ENCODE data around the gene HEPACAM2.

HEPACAM2 gene

DNA sequence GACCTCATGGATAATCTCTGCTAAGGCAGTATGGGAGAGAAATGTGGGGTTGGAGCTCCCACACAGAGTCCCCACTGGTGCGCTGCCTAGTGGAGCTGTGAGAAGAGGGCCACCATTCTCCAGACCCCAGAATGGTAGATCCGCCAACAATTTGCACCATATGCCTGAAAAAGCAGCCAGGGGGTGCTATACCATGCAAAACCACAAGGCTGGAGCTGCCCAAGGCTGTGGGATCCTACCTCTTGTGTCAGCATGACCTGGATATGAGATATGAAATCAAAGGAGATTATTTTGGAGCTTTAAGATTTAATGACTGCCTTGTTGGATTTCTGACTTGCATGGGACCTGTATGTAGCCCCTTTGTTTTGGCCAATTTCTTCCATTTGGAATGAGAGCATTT is 51.0 kb downstream of the HEPACAM2 start:
- H3K9ac ChIP-seq (ENCODE audit: low read length) = no peak overlapping the region
- no peak overlapping the region for H3K27ac ChIP-seq (ENCODE audit: low read depth, low read length)
- H2AFZ ChIP-seq (ENCODE audit: low read depth, low read length, severe bottlenecking) = no peak overlapping the region
- no peaks in the 10 kb centered on the region for H3K36me3 ChIP-seq (ENCODE audit: low read length)
- H3K9me3 ChIP-seq (ENCODE audit: insufficient read depth, low read length) = peaks cover 20% of the 10 kb centered on the region; the same call in 1 of the 2 replicates
- TF ChIP-seq EZH2phosphoT487 (conservative IDR thresholded peaks at IDR 0.05; ENCODE audit: low read length) = no peak
- TF ChIP-seq, protein P1, sequence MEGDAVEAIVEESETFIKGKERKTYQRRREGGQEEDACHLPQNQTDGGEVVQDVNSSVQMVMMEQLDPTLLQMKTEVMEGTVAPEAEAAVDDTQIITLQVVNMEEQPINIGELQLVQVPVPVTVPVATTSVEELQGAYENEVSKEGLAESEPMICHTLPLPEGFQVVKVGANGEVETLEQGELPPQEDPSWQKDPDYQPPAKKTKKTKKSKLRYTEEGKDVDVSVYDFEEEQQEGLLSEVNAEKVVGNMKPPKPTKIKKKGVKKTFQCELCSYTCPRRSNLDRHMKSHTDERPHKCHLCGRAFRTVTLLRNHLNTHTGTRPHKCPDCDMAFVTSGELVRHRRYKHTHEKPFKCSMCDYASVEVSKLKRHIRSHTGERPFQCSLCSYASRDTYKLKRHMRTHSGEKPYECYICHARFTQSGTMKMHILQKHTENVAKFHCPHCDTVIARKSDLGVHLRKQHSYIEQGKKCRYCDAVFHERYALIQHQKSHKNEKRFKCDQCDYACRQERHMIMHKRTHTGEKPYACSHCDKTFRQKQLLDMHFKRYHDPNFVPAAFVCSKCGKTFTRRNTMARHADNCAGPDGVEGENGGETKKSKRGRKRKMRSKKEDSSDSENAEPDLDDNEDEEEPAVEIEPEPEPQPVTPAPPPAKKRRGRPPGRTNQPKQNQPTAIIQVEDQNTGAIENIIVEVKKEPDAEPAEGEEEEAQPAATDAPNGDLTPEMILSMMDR (IDR thresholded peaks at IDR 0.05; ENCODE audit: insufficient read depth, low read length, poor library complexity, severe bottlenecking) = no peak
- H3K79me2 ChIP-seq (ENCODE audit: insufficient read depth, low read length) = no peaks in the 10 kb centered on the region
- H3K9me2 ChIP-seq (replicated peaks; ENCODE audit: insufficient read depth, low read length) = no peaks in the 10 kb centered on the region
- H3K4me3 ChIP-seq (ENCODE audit: insufficient read depth, low read length, poor library complexity, severe bottlenecking) = no peak overlapping the region
- H3F3A ChIP-seq (ENCODE audit: insufficient read depth) = no peaks in the 10 kb centered on the region
- no peaks in the 10 kb centered on the region for H4K20me1 ChIP-seq (ENCODE audit: low read depth, low read length)
- H3K4me2 ChIP-seq (ENCODE audit: low read depth, low read length, poor library complexity, severe bottlenecking) = no peak overlapping the region
- H3K27me3 ChIP-seq (ENCODE audit: low read length) = 0 out of 2 replicates have a peak, but pooled peaks cover 4% of the 10 kb centered on the region

DNA sequence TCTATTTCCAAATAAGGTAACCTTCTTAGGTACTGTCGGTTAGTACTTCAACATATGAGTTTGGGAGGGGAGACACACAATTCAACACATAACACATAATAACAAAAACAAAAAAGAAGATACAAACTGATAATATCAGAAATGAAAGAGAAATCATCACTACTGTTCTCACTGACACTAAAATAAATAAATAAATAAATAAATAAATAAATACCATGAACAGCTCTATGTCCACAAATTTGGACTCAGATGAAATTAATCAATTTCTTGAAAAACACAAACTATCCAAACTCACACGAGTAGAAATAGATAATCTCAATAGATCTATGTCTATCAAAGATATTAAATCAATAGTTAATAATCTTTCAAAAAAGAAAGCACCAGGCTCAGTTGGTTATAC is 53.6 kb downstream of the HEPACAM2 start:
- no peaks in the 10 kb centered on the region for H3K79me2 ChIP-seq (ENCODE audit: insufficient read depth, low read length)
- no peak overlapping the region for H3K4me3 ChIP-seq (ENCODE audit: insufficient read depth, low read length, poor library complexity, severe bottlenecking)
- H3K4me2 ChIP-seq (ENCODE audit: low read depth, low read length, poor library complexity, severe bottlenecking) = no peak overlapping the region
- no peaks in the 10 kb centered on the region for H4K20me1 ChIP-seq (ENCODE audit: low read depth, low read length)
- 0 out of 2 replicates have a peak, but pooled peaks cover 4% of the 10 kb centered on the region for H3K27me3 ChIP-seq (ENCODE audit: low read length)
- H3K27ac ChIP-seq (ENCODE audit: low read depth, low read length) = no peak overlapping the region
- no peaks in the 10 kb centered on the region for H3F3A ChIP-seq (ENCODE audit: insufficient read depth)
- no peak overlapping the region for H3K9ac ChIP-seq (ENCODE audit: low read length)
- no peak overlapping the region for H2AFZ ChIP-seq (ENCODE audit: low read depth, low read length, severe bottlenecking)
- no peaks in the 10 kb centered on the region for H3K9me2 ChIP-seq (replicated peaks; ENCODE audit: insufficient read depth, low read length)
- H3K36me3 ChIP-seq (ENCODE audit: low read length) = no peaks in the 10 kb centered on the region
- TF ChIP-seq, protein P1 (IDR thresholded peaks at IDR 0.05; ENCODE audit: insufficient read depth, low read length, poor library complexity, severe bottlenecking) = no peak
- no peak for TF ChIP-seq EZH2phosphoT487 (conservative IDR thresholded peaks at IDR 0.05; ENCODE audit: low read length)
- peaks cover 20% of the 10 kb centered on the region; the same call in 1 of the 2 replicates for H3K9me3 ChIP-seq (ENCODE audit: insufficient read depth, low read length)

DNA sequence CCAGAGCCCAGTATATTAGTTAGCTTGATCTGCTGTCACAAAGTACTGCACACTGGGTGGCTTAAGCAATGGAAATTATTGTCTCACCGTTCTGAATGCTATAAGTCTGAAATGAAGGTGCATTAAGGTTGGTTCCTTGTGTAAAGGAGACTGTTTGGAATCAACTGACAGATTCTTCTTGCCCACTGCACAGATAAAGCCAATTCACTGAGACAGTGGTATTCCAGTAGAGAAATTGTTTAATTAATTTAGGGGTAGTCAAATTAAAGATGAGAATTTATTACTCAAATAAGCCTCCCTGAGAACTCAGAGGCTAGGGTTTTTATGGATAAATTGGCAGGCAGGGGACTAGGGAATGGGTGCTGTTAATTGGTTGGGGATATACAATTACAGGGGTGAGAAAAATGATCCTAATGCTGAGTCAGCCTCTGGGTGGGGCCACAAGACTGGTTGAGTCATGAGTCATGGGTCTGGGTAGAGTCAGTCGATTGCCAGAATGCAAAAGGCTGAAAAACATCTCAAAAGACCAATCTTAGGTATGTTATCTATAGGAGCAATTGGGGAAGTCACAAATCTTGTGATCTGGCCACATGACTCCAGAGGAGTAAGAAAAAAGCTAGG is 54.6 kb downstream of the HEPACAM2 start:
- Histone ChIP-seq H4K20me1 (ENCODE audit: low read depth, low read length) (no peaks in the 10 kb centered on the region), H2AFZ (ENCODE audit: low read depth, low read length, severe bottlenecking) (no peak overlapping the region), H3K4me2 (ENCODE audit: low read depth, low read length, poor library complexity, severe bottlenecking) (no peak overlapping the region), H3K27me3 (ENCODE audit: low read length) (0 out of 2 replicates have a peak, but pooled peaks cover 4% of the 10 kb centered on the region), H3K9me3 (ENCODE audit: insufficient read depth, low read length) (peaks cover 20% of the 10 kb centered on the region; the same call in 1 of the 2 replicates), H3K36me3 (ENCODE audit: low read length) (no peaks in the 10 kb centered on the region), H3F3A (ENCODE audit: insufficient read depth) (no peaks in the 10 kb centered on the region), H3K79me2 (ENCODE audit: insufficient read depth, low read length) (no peaks in the 10 kb centered on the region), H3K9me2 (replicated peaks; ENCODE audit: insufficient read depth, low read length) (no peaks in the 10 kb centered on the region), H3K4me3 (ENCODE audit: insufficient read depth, low read length, poor library complexity, severe bottlenecking) (no peak overlapping the region), H3K27ac (ENCODE audit: low read depth, low read length) (no peak overlapping the region), H3K9ac (ENCODE audit: low read length) (no peak overlapping the region)
- TF ChIP-seq, protein P1 (IDR thresholded peaks at IDR 0.05; ENCODE audit: insufficient read depth, low read length, poor library complexity, severe bottlenecking) = no peak
- no peak for TF ChIP-seq EZH2phosphoT487 (conservative IDR thresholded peaks at IDR 0.05; ENCODE audit: low read length)
